A549 treated with Mapracorat at 1 μM for 4 hours (cell line): ENCODE results near the gene OLFML2A. TPM values are rescaled to one million over a fixed set of nuclear protein-coding genes. Genes with fewer than 3 reads are reported as not detected.

Source experiments
- total RNA-seq: library from RNA; stranded (reverse); fragments of 200-300 nt; extraction: Qiagen RNA extraction; gene quantifications from 5 replicates; pipeline ENCODE4 v1.2.3, GENCODE V29; 2022

OLFML2A gene
- total RNA-seq: 19.1 to 31.2 TPM (median 27.9 TPM) in 5 replicates

DNA sequence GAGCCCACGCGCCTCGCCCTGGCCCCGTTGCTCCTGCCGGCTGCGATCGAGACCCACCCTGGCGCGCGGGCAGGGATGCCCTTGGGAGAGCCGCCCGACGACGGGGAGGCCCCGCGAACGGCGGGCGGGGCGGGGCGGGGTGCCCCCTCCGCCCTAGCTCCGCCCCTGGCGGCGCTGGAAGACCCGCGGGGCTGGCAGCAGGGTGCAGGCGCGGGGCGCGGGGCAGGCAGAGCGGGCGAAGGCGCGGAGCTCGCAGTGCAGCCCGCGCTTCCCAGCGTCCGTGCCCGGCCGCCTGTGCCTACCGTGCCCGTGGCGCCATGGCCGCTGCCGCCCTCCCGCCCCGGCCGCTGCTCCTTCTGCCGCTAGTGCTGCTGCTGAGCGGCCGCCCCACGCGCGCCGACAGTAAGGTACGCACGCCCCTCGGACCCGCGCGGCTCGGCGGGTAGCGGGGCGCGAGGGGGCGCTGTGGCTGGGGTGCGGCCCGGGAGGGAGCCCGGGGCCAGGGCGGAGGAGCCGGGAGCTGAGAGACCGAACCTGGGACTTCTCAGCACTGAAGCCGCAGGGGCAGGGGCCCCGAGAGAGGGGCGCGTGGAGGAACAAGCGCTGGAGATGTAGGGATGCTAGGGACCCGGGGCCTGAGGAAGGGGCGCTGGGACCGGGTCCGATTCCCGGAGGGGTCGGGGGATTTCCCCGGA, at the start of gene OLFML2A:
Gene OLFML2A, plus strand, starts transcription at position 180 of the 695 bp plus-strand sequence. Its CDS starts 138 bp downstream, at position 318.

GRCh38 chr9:124771021-124771866, 5.7 kb upstream of the OLFML2A start, which contains the start of gene NR6A1:
TSS of gene NR6A1 (minus strand) at chr9:124771311.

GRCh38 chr9:124852829-124853531, 76.0 kb downstream of the OLFML2A start, which contains the start of gene WDR38:
TSS of gene WDR38 (plus strand) at chr9:124853460. CDS start at chr9:124853532, 72 bp downstream.

DNA sequence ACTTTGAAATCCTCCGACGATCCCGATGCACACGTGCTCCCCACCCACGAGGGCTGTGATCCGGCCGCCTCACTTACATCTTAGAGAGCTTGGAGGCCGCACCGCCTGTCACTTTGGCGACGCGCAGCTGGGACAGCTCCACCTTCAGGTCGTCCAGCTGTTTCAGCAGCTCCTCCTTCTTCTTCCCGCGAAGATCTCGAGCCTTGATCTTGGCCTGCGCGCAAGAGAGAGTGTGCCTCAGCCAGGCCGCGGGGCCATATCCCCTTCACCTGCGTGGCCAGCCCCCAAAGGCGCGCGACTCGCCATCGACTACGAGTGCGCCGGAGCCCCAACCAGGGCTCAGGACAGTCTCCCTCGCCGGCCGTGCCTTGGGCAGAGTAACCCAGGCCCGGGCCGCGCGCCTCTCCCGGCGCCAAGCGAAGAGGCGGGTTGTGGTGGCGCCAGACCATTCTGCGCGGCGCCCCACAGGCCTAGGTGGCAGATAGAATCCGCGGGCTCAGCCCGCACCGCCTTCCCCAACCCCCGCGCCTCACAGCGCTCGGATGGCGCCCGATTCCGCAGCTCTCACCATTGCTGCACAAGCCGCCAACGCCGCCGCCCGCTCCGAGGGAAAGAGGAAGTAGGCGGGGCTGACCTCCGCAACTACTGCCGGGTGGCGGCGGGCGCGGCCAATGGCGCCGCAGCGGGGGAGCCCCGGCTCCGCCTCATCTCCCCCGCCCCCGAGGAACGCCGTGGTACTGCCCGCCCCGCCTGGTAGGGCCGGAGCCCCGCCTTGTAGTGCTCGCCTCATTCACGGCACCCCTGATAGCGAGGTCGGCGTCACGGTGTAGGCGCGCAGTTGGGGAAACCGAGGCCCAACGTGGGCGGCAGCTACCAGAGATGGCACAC, 84.7 kb downstream of the OLFML2A start, which contains the start of the genes ARPC5L and RPL35:
Gene ARPC5L, plus strand, starts transcription at position 789 of the 888 bp plus-strand sequence. CDS start 7,161 bp downstream, outside the sequence.
Gene RPL35, minus strand, starts transcription at position 616 of the 888 bp plus-strand sequence. Its CDS starts 45 bp downstream, at position 571.

Other genes with a start within 250 kb of the OLFML2A start
- 1.5 to 2.1 TPM (median 1.8 TPM) in 5 replicates for gene NR6A1, start 5.8 kb upstream of the OLFML2A start, total RNA-seq
- gene WDR38, start 76.3 kb downstream of the OLFML2A start, total RNA-seq: 0.11 to 0.15 TPM (median 0.13 TPM) in 4 of 5 replicates, not detected in the other
- 2,829 to 3,261 TPM (median 2,904 TPM) in 5 replicates for gene RPL35, start 84.8 kb downstream of the OLFML2A start, total RNA-seq
- gene ARPC5L, start 85.0 kb downstream of the OLFML2A start, total RNA-seq: 58.9 to 83.2 TPM (median 70.0 TPM) in 5 replicates
- gene GOLGA1, start 163.9 kb downstream of the OLFML2A start, total RNA-seq: 9.9 to 11.4 TPM (median 10.8 TPM) in 5 replicates